Esophagus muscularis mucosa (tissue), 4 donors: ENCODE measurements around the gene SYNE1. TPM values are rescaled to one million over a fixed set of nuclear protein-coding genes. Genes with fewer than 3 reads are reported as not detected.

ENCODE experiments used
- DNase-seq: peaks from one replicate; pipeline ENCODE4 v3.0.0-alpha.2; 2017; ENCODE audit errors: extremely low spot score
- H3K27ac ChIP-seq, 4 donors: fragments of 200-600 bp; sonication (generic); replicated peaks in 1 of 4; 1 replicate in 3 of 4; 2 replicates in 1 of 4; pipeline ENCODE4 v1.5.1; 2016 to 2019; ENCODE audit warnings: mild to moderate bottlenecking in 1 of 4
- H3K27me3 ChIP-seq, 4 donors: fragments of 200-600 bp; sonication (generic); one replicate each; pipeline versions ENCODE4 v1.5.1 to v1.6.0; 2016 to 2019
- H3K36me3 ChIP-seq, 4 donors: fragments of 200-600 bp; sonication (generic); one replicate each; pipeline ENCODE4 v1.5.1; 2016 to 2019
- H3K4me1 ChIP-seq, 4 donors: fragments of 200-600 bp; sonication (generic); one replicate each; pipeline ENCODE4 v1.5.1; 2016 to 2019
- H3K4me3 ChIP-seq, 4 donors: fragments of 200-600 bp; sonication (generic); 1 replicate in 2 of 4; 2 replicates in 2 of 4; pipeline ENCODE4 v1.5.1; 2016 to 2019; ENCODE audit warnings: mild to moderate bottlenecking in 4 of 4, moderate library complexity in 1 of 4
- H3K9me3 ChIP-seq, 4 donors: fragments of 200-600 bp; sonication (generic); 1 replicate in 3 of 4; 2 replicates in 1 of 4; pipeline ENCODE4 v1.5.1; 2016 to 2019
- CTCF ChIP-seq, 3 experiments: fragments of 200-600 bp in 2 of 3; fragments of 450-650 bp in 1 of 3; sonication (generic) in 2 of 3; IDR thresholded peaks; one replicate each; pipeline ENCODE4 v1.5.1; 2017 to 2019; ENCODE audit warnings: antibody characterized with exemption in 3 of 3, mild to moderate bottlenecking in 2 of 3, moderate library complexity in 1 of 3
- EP300 ChIP-seq: sonication (generic); formaldehyde crosslinking; IDR thresholded peaks from one replicate; pipeline ENCODE4 v1.6.1; 2017; ENCODE audit warnings: antibody characterized with exemption
- POLR2A ChIP-seq: fragments of 450-650 bp; IDR thresholded peaks from one replicate; pipeline ENCODE4 v1.6.1; 2017; ENCODE audit warnings: antibody characterized with exemption, moderate library complexity, mild to moderate bottlenecking, low read depth
- POLR2AphosphoS5 ChIP-seq, 2 donors: sonication (generic); formaldehyde crosslinking; IDR thresholded peaks; one replicate each; pipeline ENCODE4 v1.6.1; 2017; ENCODE audit warnings: antibody characterized with exemption in 2 of 2
- WGBS: methylation state at CpG from one replicate; pipeline ENCODE4 v1.1.5; 2018; 5-methylcytosine and 5-hydroxymethylcytosine counted together
- intact Hi-C: fragments of 100-400 bp; cut with DNase I; formaldehyde crosslinking; loops from one replicate; pipeline ENCODE4 v1.15.1; 2023
- total RNA-seq, 4 donors: library from RNA; depleted of rRNA; stranded (reverse); fragments of >200 nt; gene quantifications; one replicate each; pipeline versions ENCODE4 v1.1.0 to v1.2.1, GENCODE V29; 2016

The SYNE1 gene
- total RNA-seq, 4 donors from 2014 or later: 151 to 196 (median 170) TPM

DNA sequence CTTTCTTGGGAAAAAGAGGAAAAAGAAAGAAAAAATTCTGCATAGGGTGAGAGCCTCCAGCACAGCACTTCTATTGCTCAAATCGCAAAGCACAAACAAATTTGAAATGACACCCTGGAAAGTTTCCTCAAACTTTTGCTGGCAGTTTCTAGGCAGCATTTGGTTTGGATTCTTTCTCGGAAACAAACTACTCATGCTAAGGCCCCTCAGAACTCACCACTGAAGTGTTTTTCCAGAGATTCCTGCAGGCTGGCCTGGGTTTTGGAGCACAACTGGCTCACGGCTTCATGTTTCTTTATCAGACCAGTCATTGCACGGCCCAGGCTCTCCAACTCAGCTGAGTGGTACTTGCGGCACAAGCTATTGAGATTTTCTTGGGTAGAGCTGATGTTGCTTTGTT, 237.8 kb downstream of the SYNE1 start:
- H3K27ac ChIP-seq: peak overlapping the region; percentile 29 to 66 (median 62)
- H3K36me3 ChIP-seq: peaks cover 0 to 63% (median 0%) of the 10 kb centered on the region in 4 donors
- no peak for DNase-seq
- no peaks in the 10 kb centered on the region for H3K9me3 ChIP-seq
- H3K4me3 ChIP-seq: no peak overlapping the region
- intact Hi-C loops: no loop called here
- H3K4me1 ChIP-seq: peaks cover 0 to 14% (median 11%) of the 10 kb centered on the region in 4 donors
- 50% methylated on average over 5 of the region's 5 CpGs for WGBS
- H3K27me3 ChIP-seq: no peaks in the 10 kb centered on the region
- no peak for TF ChIP-seq EP300
- no peak for TF ChIP-seq POLR2AphosphoS5 (IDR thresholded peaks at IDR 0.05)
- no peak for TF ChIP-seq CTCF (IDR thresholded peaks at IDR 0.05)
- no peak for TF ChIP-seq POLR2A

GRCh38 chr6:152398993-152399392, 238.2 kb downstream of the SYNE1 start:
- H3K27ac ChIP-seq: peak overlapping the region; percentile 29 to 66 (median 62)
- no peak overlapping the region for H3K4me3 ChIP-seq
- TF ChIP-seq POLR2AphosphoS5 (IDR thresholded peaks at IDR 0.05) (no peak), EP300 (no peak), CTCF (IDR thresholded peaks at IDR 0.05) (no peak), POLR2A (no peak)
- H3K36me3 ChIP-seq: peaks cover 0 to 63% (median 0%) of the 10 kb centered on the region in 4 donors
- no peaks in the 10 kb centered on the region for H3K9me3 ChIP-seq
- no peaks in the 10 kb centered on the region for H3K27me3 ChIP-seq
- intact Hi-C loops: no loop called here
- H3K4me1 ChIP-seq: peaks cover 0 to 14% (median 11%) of the 10 kb centered on the region in 4 donors
- no peak for DNase-seq

GRCh38 chr6:152398316-152398715, 238.8 kb downstream of the SYNE1 start:
- TF ChIP-seq POLR2AphosphoS5 (IDR thresholded peaks at IDR 0.05) (no peak), CTCF (IDR thresholded peaks at IDR 0.05) (no peak)
- WGBS: 80% methylated on average over 3 of the region's 3 CpGs
- no peak for DNase-seq
- Histone ChIP-seq H3K4me1 (peaks cover 0 to 14% (median 11%) of the 10 kb centered on the region in 4 donors), H3K9me3 (no peaks in the 10 kb centered on the region), H3K27ac (peak overlapping the region in 1 of 4 donors; percentile 62), H3K36me3 (peaks cover 0 to 60% (median 0%) of the 10 kb centered on the region in 4 donors), H3K4me3 (no peak overlapping the region), H3K27me3 (no peaks in the 10 kb centered on the region)
- intact Hi-C loops: no loop called here

GRCh38 chr6:152394303-152394702, 242.9 kb downstream of the SYNE1 start:
- H3K27ac ChIP-seq: no peak overlapping the region
- intact Hi-C loops: no loop called here
- 43% methylated on average over 1 of the region's 1 CpG for WGBS
- no peak for TF ChIP-seq POLR2AphosphoS5 (IDR thresholded peaks at IDR 0.05)
- no peak for TF ChIP-seq CTCF (IDR thresholded peaks at IDR 0.05)
- no peak for TF ChIP-seq EP300
- no peak for TF ChIP-seq POLR2A
- H3K4me3 ChIP-seq: no peak overlapping the region
- peaks cover 0 to 51% (median 0%) of the 10 kb centered on the region in 4 donors for H3K36me3 ChIP-seq
- peaks cover 0 to 22% (median 11%) of the 10 kb centered on the region in 4 donors for H3K4me1 ChIP-seq
- no peaks in the 10 kb centered on the region for H3K9me3 ChIP-seq
- no peak for DNase-seq
- no peaks in the 10 kb centered on the region for H3K27me3 ChIP-seq
